SHP77 treated with DMSO at 0.1 percent for 48 hours (cell line): ENCODE data around the gene FAF1.
"Not testable (repeated sequence)": the region's sequence is repeated elsewhere in the genome, so short reads cannot be mapped to it uniquely, and the experiment has no call there.

Experiments
- DNase-seq: peaks from one replicate; lab custom pipeline; 2025; lab: John Stamatoyannopoulos, UW

The FAF1 gene

DNA sequence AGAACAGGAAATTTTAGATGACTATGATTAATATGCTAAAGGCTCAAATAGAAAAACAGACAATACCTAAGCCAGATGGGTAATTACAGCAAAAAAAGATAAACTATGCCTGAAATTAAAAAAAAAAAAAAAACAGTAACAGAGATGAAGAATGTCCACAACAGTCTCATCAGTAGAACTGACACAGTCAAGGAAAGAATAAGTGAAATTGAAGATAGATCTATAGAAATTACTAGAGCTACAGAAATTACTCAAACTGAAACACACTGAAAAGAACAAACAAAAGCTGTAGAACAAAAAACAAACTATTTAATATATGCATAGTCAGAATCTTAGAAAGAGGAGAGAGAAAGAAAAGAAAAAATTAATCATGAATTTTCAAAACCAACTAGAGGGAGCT is 112.8 kb downstream of the FAF1 start:
- DNase-seq, result no peak

DNA sequence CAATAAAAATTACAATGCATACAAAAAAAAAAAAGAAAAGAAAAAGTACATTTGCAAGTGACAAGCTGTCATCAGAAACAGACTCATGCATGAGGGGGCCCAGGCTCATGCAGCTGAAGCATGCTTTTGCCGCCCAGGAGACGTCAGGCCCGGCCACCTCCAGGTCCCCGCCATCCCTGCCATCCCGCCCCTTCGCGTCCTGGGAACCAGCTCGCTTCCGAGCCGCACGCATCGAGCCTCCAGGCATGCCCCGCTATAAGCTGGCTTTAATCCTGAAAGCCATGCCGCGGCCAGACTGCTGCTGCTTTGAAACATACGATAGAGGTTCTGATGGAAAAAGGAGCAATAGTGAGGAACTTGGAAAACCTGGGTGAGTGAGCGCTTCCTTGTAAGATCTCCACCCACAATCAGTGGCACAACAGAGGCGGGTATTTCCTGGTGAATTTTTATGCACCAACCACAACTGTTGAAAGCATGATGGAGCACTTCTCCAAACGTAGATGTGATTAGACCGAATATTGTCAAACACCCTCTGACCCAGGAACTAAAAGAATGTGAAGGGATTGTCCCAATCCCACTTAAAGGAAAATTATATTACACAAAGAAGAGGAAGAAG is 113.7 kb downstream of the FAF1 start:
- DNase-seq, result no peak

DNA sequence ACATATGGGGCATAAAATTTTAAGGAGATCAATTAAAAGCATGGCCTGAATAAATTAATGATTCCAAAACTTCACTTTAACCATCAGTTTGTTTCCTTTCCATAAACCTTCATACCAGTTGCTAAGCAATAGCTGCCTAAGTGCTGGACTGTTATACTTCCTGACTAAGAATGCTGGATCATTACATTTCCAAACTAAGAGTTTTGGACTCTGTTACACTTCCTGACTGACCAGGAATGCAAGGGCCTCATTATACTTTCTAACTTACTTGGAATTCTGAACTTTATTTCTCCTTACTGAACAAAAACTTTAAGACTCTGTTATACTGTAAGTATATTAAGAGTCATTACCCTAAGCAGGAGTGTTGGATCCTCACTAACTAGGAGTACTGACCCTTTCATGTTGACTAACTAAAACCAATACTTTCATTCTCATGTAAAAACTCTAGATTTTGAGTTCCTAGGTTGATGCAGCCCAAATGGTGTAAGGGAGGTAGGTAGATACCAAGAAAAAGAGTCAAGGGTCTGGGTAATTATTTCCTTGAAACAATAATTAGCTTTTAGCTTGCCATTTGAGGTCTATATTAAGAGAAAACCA is 118.2 kb downstream of the FAF1 start:
- DNase-seq, result no peak

DNA sequence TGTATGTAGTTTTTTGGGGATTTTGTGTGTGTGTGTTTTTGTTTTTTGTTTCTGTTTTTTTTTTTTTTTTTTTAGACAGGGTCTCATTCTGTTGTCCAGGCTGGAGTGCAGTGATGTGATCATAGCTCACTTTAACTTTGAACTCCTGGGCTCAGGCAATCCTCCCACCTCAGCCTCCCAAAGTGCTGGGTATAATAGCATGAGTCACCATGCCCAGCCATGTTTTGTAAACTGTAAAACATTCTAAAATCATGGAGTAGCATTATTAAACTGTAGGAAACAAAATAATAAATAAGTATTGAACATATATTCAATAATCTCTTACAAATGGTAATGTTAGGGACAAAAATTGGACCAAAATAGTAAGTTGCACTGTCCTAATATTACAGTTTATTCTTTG is 124.0 kb downstream of the FAF1 start:
- DNase-seq, result no peak

DNA sequence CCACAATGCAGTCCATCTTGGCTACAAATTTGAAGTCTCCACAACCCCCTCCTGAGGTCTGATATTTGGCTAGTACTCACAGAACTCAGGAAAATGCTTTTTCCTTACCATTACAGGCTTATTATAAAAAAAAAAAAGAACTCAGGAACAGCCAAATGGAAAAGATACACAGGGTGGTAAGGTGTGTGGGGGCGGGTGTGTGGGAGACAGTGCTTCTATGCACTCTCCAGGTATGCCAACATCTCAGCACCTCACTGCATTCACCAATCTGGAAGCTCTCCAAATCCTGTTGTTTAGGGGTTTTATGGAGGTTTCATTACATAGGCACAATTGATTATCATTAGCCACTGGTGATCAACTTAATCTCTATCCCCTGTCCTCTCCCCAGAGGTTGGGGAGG is 126.9 kb downstream of the FAF1 start:
- DNase-seq, result no peak

DNA sequence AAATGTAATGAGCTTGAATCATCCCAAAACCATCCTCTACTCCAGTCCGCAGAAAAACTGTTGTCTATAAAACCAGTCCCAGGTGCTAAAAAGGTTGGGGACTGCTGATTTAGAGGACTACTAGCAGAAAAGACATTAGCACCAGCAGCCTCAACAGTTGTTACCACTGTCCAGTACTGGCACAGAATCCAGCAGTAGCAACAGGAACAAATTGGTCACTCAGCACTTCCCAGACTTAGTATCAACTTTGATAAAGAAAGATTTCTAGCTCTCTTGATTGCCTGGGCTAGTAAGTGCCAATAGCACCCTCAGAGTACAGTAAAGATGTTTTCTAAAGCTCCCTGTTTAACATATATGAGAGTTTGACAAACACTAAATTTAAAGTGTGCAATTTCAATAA is 127.9 kb downstream of the FAF1 start:
- DNase-seq, result no peak

DNA sequence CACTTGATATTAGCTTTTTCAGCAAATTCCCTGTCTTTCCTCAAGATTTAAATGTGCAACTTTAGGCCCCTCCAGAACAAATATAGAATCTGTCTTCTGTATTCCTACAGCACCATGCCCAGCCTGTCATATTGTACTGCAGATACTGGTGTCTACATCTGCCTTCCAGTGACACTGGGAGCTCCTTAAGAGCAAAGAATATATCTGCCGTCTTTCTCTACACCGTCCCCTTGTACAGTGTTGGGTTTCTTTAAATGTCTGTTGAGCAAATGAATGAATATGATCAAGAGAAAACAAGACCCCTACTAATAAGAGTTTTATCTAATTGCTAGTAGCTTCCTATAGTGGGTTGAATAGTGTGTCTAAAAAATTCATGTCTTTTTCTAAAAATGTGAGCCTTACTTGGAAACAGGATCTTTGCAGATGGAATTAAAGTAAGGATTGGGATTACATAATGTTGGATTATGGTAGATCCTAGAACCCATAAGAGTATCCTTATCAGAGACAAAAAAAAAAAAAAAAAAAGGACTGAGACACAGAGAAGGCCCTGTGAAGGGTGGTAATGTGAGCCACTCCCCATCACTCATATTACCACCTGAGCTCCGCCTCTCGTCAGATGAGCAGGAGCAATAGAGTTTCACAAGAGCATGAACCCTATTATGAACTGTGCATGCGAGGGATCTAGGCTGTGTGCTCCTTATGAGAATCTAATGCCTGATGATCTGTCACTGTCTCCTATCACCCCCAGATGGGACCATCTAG is 128.6 kb downstream of the FAF1 start:
- no peak for DNase-seq

DNA sequence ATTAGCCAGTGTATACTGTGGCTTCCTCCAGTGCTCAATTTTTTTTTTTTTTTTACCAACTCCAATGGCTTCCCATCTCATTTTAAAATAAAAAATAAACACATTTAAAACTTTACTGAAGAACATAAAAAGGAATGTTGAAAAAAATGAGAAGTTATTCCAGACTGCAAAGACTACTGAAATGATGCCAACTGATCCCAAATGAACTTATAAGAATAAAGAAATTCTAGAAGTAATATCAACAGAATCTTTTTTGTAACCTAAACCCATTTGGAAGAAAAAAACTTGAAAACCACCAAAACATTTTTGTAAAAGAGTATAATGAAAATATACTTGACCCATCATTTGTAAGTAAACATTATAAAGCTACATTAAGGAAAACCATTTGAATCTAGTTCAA is 129.4 kb downstream of the FAF1 start:
- no peak for DNase-seq

DNA sequence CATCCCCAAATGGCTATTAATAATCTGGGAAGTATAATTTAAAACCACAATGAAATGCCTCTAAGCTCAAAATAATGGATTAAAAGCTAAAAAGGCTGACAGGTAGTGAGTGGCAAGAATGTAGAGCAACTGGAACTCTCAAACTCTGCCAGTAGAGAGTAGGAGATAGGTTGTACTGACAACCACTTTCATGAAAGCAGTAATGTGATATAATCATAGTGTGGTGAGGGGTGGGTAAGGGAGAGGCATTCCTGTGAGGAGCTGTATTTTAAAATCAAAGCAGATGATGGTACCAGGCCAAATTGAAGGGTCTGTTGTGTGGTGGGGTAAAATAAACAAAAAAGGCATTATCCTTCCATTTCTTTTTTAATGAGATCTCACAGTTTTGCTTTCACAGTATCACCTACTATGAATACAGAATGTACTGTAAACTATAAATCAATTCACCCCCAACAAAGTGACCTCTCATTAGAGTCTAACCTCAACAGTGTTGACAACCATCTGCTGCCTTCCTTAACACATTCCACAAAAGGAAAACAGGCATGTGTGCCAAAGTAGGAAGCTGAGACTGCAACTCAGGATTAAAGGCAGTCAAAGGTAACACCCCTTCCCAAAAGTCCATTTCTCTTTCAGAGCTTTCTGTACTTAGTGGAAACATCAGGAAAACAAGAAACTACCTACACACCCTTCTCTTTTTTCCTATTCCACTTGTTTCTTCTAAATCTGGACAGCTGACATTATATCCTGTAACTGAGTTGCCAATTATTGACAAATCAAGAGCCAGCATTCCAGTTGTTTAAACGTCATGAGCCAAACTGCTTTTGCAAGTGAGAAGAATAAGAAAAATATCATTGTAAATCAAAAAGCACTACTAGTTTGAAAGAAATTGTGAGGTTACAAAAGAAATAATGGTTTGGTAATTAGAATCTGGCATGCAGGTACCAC is 130.8 kb downstream of the FAF1 start:
- DNase-seq, result no peak

DNA sequence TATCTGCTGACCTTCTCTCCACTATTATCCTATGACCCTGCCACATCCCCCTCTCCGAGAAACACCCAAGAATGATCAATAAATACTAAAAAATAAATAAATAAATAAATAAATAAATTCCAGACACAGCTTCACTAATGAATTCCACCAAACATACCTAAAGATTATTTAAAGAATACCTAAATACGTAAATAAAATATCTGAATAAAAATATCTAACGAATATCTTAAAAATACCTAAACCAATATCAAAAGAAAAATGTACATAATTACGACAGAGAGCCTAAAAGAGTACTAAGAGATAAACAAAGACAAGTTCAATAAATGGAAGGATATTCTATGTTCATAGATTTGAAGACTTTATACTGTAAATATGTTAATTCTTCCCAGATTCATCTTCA is 132.5 kb downstream of the FAF1 start:
- DNase-seq, result no peak

DNA sequence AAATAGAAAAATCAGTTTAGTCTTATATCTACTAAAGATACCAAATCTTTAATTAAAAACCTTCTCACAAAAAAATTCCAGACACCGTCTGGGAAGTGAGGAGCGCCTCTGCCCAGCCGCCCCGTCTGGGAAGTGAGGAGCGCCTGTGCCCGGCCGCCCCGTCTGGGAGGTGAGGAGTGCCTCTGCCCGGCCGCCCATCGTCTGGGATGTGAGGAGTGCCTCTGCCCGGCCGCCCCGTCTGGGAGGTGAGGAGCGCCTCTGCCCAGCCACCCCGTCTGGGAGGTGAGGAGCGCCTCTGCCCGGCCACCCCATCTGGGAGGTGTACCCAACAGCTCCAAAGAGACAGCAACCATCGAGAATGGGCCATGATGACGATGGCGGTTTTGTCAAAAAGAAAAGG is 133.3 kb downstream of the FAF1 start:
- DNase-seq, result not testable (repeated sequence)

DNA sequence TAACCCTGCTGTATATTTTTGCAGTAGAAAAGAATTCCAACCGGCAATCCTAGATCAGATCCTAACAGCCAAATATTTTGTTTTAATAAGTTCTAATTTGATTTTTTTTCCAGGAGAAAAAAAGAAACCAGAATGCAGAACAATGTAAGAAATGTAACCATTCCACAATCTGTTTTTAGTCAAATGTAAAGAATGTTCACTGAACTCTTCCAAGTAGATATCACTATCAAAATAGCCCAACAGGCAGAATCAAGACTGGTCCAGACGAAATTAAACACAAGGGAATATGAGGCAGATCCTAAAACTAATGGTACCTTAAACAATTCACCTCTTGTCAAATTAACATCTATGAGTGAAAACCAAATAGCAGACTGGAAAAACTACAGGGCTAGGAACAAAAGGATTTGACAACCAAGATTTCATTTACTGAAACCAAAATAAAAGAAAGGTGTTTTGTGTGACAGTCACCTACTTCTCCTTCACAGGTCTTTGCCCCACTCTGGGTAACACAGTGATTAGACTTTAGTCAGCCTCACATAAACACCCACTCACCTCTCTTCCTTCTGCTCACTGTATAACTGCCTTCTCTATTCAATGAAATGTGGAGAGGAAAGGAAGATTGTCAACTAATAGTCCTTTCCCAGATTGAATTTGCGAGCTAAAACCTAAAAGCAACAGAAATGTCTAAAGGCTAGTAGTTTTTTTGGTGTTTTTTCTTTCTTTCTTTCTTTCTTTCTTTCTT is 137.9 kb downstream of the FAF1 start:
- DNase-seq, result no peak

DNA sequence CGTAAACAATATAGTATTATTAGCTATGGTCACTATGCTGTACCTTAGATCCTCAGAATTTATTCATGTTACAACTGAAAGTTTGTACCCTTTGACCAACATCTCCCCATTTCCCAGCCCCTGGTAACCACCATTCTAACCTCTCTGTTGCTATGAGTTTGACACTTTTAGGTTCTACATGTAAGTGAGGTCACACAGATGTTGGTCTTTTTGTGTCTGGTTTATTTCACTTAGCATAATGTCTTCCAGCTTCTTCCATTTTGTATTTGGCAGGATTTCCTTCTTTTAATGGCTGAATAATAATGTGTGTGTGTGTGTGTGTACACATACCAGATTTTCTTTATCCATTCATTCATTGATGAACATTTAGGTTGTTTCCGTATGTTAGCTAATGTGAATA is 139.5 kb downstream of the FAF1 start:
- DNase-seq, result no peak

DNA sequence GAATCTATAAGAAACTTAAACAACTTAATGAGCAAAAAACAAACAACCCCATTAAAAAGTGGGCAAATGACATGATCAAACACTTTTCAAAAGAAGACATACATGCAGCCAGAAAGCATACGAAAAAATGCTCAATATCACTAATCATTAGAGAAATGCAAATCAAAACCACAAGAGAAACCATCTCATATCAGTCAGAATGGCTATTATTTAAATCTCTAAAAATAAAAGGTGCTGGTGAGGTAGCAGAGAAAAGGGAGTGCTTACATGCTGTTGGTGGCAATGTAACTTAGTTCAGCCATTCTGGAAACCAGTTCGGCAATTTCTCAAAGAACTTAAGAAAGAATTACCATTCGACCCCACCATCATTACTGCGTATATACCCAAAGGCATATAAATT is 147.7 kb downstream of the FAF1 start:
- no peak for DNase-seq

DNA sequence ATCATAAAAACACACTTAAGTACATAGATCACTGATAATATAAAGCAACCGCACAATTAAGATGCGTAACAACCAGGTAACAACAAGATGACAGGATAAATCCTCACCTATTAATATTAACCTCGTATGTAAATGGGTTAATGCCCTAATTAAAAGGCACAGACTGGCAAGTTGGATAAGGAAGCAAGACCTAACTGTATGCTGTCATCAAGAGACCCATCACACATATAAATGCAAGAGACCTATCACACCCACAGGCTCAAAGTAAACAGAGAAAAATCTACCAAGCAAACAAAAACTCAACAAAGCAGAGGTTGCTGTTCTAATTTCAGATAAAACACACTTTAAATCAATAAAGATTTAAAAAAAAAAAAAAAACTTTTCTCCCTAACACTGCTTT is 151.8 kb downstream of the FAF1 start:
- no peak for DNase-seq

DNA sequence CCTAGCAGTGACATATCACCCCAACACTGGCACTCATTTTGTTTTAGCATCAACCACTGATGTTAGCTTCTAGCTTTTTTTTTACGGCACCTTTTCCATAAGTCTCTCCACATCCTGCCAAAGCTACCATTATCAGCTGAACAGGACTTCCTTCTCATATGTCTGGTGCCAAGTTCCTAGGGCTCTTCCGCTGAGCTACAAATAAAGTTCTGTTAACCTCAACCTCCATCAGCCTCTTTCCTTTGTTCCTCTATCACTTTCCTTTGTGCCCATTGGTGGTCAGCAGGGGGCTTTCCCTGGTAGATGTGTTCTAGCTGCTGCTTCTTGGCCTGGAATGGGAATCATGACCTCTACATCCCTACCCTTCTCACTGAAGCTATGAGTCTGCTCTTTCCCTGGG is 163.8 kb downstream of the FAF1 start:
- no peak for DNase-seq

DNA sequence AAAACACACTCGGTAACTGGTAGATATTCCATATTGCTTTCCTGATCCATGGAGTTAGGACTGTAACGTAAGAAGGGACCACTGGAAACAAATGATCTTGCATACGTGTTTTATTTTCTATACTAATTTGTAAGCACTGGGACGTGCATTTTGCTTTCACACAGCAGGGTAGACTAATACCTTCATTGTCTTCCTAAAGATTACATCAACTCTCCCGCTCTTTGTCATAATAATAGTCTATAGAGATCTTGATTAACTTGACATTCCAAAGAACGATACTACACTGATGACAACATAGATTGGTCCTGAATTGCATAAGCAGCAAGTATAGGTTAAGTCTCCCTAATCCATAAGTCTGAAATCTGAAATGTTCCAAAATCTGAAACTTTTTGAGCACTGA is 166.5 kb downstream of the FAF1 start:
- DNase-seq, result no peak

DNA sequence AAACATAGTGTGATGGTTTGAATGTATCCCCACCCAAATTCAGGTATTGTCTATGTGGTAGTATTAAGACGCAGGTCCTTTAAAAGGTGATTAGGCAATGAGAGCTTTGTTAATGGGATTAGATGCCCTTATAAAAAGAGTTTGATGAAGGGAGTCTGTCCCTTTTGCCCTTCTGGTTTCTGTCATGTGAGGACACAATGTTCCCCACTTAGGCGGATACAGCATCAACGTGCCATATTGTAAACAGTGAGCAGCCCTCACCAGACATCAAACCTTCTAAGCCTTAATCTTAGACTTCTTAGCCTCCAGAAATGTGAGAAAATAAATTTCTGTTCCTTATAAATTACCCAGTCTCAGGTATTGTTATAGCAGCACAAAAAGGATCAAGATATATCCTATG is 172.8 kb downstream of the FAF1 start:
- no peak for DNase-seq

DNA sequence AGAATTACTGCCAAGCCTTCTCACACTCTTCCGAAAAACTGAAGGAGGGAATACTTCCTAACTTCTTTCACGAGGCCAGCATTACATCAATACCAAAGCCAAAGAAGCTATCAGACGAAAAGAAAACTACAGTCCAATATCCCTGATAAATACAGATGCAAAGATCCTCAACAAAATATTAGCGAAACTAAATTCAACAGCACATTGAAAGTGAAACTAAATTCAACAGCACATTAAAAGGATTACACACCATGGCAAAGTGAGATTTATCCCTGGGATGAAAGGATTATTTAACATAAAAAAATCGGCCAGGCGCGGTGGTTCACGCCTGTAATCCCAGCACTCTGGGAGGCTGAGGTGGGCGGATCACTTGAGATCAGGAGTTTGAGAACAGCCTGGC is 176.8 kb downstream of the FAF1 start:
- no peak for DNase-seq

DNA sequence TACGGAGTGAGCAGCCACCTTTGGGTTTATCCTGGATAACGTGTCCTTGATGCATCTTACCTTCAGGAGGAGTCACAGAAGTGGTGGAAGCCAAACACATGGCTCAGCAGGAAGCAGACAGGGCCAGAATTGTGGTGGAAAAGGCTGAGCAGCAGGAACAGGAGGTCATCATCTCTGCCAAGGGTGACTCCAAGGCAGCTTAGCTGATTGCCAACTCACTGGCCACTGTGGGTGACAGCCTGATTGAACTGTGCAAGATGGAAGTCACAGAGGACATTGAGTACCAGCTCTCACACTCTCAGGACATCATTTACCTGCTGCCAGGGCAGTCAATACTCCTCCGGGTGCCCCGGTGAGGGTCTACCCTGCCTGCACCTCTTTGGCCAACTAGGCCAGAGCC is 179.3 kb downstream of the FAF1 start:
- no peak for DNase-seq

DNA sequence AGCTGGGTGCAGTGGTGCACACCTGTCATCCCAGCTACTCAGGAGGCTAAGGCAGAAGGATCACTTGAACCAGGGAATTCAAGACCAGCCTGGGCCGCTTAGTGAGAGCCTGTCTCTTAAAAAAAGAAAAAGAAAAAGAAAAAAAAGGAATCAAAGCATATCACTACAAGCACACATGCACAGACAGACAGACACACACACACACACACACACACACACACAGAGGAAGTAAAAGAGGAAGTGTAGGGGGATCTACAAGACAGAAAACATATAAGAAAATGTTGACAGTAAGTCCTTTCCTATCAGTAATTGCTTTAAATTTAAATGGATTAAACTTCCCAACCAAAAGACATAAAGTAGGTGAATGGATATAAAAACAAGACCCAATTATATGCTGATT is 180.3 kb downstream of the FAF1 start:
- DNase-seq, result no peak

DNA sequence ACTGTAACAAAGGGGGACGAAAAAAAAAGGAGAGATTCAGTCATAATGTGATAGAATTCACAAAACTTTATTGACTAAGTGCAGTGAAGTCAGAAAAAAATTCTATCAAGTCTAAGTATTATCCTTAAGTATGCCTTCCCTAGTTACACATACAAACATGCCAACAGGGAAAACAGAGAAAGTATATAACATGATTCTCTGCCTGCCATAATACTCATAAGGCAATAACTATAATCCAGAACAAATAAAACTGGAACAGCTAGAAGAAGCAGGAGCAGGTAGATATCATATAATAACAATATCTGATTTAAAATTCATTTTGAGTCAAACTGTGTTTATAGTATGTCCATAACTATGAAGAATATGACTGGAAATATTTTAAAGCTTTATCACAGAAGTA is 184.3 kb downstream of the FAF1 start:
- DNase-seq, result no peak
